Neural cell (in vitro differentiated cells): Measurements from ENCODE around the gene NSMCE1. TPM values are rescaled to one million over a fixed set of nuclear protein-coding genes. Genes with fewer than 3 reads are reported as not detected.

Source experiments
- H2AFZ ChIP-seq: fragments of 200-600, 300-800 bp; sonication (generic), shearing (Covaris generic); 2 replicates; pipeline ENCODE4 v1.6.0; 2014; ENCODE audit warnings: low read depth, mild to moderate bottlenecking, antibody characterized with exemption, low read length, moderate library complexity
- H3F3A ChIP-seq: fragments of 200-600 bp; shearing (Covaris generic); 2 replicates; pipeline ENCODE4 v1.6.1; 2016; ENCODE audit warnings: mild to moderate bottlenecking, moderate library complexity, mixed read lengths, antibody characterized with exemption, low read length; ENCODE audit not compliant: insufficient read depth, poor library complexity, severe bottlenecking
- H3K27ac ChIP-seq: fragments of 200-600, 300-800 bp; sonication (generic), shearing (Covaris generic); 2 replicates; pipeline ENCODE4 v1.5.1; 2014; ENCODE audit warnings: mild to moderate bottlenecking, low read length, moderate library complexity
- H3K27me3 ChIP-seq: fragments of 300-800, 200-600 bp; sonication (generic), shearing (Covaris generic); 2 replicates; pipeline ENCODE4 v1.6.0; 2014; ENCODE audit warnings: mild to moderate bottlenecking, low read depth, low read length, moderate library complexity; ENCODE audit not compliant: insufficient read depth
- H3K36me3 ChIP-seq: fragments of 300-800, 200-600 bp; sonication (generic), shearing (Covaris generic); 2 replicates; pipeline ENCODE4 v1.5.1; 2014; ENCODE audit warnings: mild to moderate bottlenecking, antibody characterized with exemption, low read length, moderate library complexity; ENCODE audit not compliant: insufficient read depth
- H3K4me2 ChIP-seq: fragments of 300-800, 200-600 bp; sonication (generic), shearing (Covaris generic); 2 replicates; pipeline ENCODE4 v1.6.0; 2014; ENCODE audit warnings: mild to moderate bottlenecking, low read length
- H3K4me3 ChIP-seq: fragments of 300-800, 200-600 bp; sonication (generic), shearing (Covaris generic); 2 replicates; pipeline ENCODE4 v1.5.1; 2014; ENCODE audit warnings: mild to moderate bottlenecking, low read length, moderate library complexity
- H3K79me2 ChIP-seq: fragments of 200-600 bp; shearing (Covaris generic); replicated peaks from 2 replicates; pipeline ENCODE4 v1.6.0; 2014; ENCODE audit warnings: mild to moderate bottlenecking, low read length, moderate library complexity; ENCODE audit not compliant: insufficient read depth
- H3K9ac ChIP-seq: fragments of 300-800, 200-600 bp; sonication (generic), shearing (Covaris generic); 2 replicates; pipeline ENCODE4 v1.6.1; 2016; ENCODE audit warnings: mild to moderate bottlenecking, low read length, mixed read lengths
- H3K9me2 ChIP-seq: fragments of 200-600 bp; shearing (Covaris generic); 2 replicates; pipeline ENCODE4 v1.6.1; 2016; ENCODE audit warnings: mild to moderate bottlenecking, low read length, mixed read lengths; ENCODE audit not compliant: insufficient read depth
- H3K9me3 ChIP-seq: fragments of 200-600, 300-800 bp; sonication (generic), shearing (Covaris generic); 2 replicates; pipeline ENCODE4 v1.6.1; 2016; ENCODE audit warnings: mild to moderate bottlenecking, mixed run types, low read length, moderate library complexity, mixed read lengths
- H4K20me1 ChIP-seq: fragments of 200-600 bp; shearing (Covaris generic); 2 replicates; pipeline ENCODE4 v1.6.1; 2016; ENCODE audit warnings: mild to moderate bottlenecking, mixed run types; ENCODE audit not compliant: insufficient read depth
- CTCF ChIP-seq: fragments of 450-650 bp; IDR thresholded peaks from 2 replicates; pipeline ENCODE4 v1.5.1; 2014; ENCODE audit warnings: antibody characterized with exemption, mild to moderate bottlenecking, moderate library complexity; ENCODE audit not compliant: poor library complexity, severe bottlenecking
- EP300 ChIP-seq: fragments of 450-650 bp; conservative IDR thresholded peaks from 2 replicates; pipeline ENCODE4 v1.6.1; 2014; ENCODE audit warnings: antibody characterized with exemption, mild to moderate bottlenecking, moderate library complexity; ENCODE audit not compliant: poor library complexity, severe bottlenecking
- EZH2 ChIP-seq: fragments of 200-600, 300-800 bp; shearing (Covaris generic), sonication (generic); IDR thresholded peaks from 2 replicates; pipeline ENCODE4 v1.6.1; 2014; ENCODE audit warnings: antibody characterized with exemption, low read length, borderline replicate concordance, mild to moderate bottlenecking; ENCODE audit not compliant: insufficient read depth, poor library complexity, severe bottlenecking
- MXI1 ChIP-seq: fragments of 450-650 bp; conservative IDR thresholded peaks from 2 replicates; pipeline ENCODE4 v1.6.1; 2014; ENCODE audit warnings: antibody characterized with exemption, mild to moderate bottlenecking; ENCODE audit not compliant: poor library complexity, severe bottlenecking
- RAD21 ChIP-seq: fragments of 450-650 bp; conservative IDR thresholded peaks from 2 replicates; pipeline ENCODE4 v1.6.1; 2014; ENCODE audit warnings: antibody characterized with exemption, mild to moderate bottlenecking, moderate library complexity
- REST ChIP-seq: IDR thresholded peaks from 2 replicates; pipeline ENCODE4 v1.6.1; 2012; ENCODE audit warnings: borderline replicate concordance
- SMC3 ChIP-seq: fragments of 450-650 bp; conservative IDR thresholded peaks from 2 replicates; pipeline ENCODE4 v1.6.1; 2014; ENCODE audit warnings: antibody characterized with exemption, mild to moderate bottlenecking, moderate library complexity; ENCODE audit not compliant: poor library complexity
- TAF1 ChIP-seq: IDR thresholded peaks from 2 replicates; pipeline ENCODE4 v1.6.1; 2012; ENCODE audit warnings: low read depth
- polyA plus RNA-seq: library from polyadenylated mRNA; depleted of rRNA; stranded (reverse); fragments of >200 nt; gene quantifications from 2 replicates; pipeline ENCODE4 v1.2.3, GENCODE V29; 2014

NSMCE1 gene
- polyA plus RNA-seq, 1 donor from 2014 or later: 11.5 TPM

GRCh38 chr16:27193300-27193990 lies 75.1 kb downstream of the NSMCE1 start:
- Histone ChIP-seq H2AFZ (no peak overlapping the region), H4K20me1 (no peaks in the 10 kb centered on the region), H3K9me3 (no peaks in the 10 kb centered on the region), H3K4me2 (no peak overlapping the region), H3K27me3 (no peaks in the 10 kb centered on the region), H3K9me2 (no peaks in the 10 kb centered on the region), H3K27ac (no peak overlapping the region), H3K4me3 (no peak overlapping the region), H3K9ac (no peak overlapping the region), H3K79me2 (no peaks in the 10 kb centered on the region), H3F3A (no peaks in the 10 kb centered on the region), H3K36me3 (no peaks in the 10 kb centered on the region)
- TF ChIP-seq SMC3 (no peak), CTCF (no peak), MXI1 (no peak), EZH2 (no peak), REST (no peak), TAF1 (no peak), EP300 (no peak), RAD21 (no peak)

GRCh38 chr16:27191352-27191924 lies 77.1 kb downstream of the NSMCE1 start:
- Histone ChIP-seq H3K36me3 (no peaks in the 10 kb centered on the region), H4K20me1 (no peaks in the 10 kb centered on the region), H3K27me3 (no peaks in the 10 kb centered on the region), H3K27ac (no peak overlapping the region), H2AFZ (no peak overlapping the region), H3F3A (no peaks in the 10 kb centered on the region), H3K9ac (no peak overlapping the region), H3K79me2 (no peaks in the 10 kb centered on the region), H3K9me2 (no peaks in the 10 kb centered on the region), H3K9me3 (no peaks in the 10 kb centered on the region), H3K4me2 (no peak overlapping the region), H3K4me3 (no peak overlapping the region)
- TF ChIP-seq EZH2: no peak
